HG02571 (cell line): ENCODE results near the gene IL22.

Experiments
- ATAC-seq: cut with Tn5 transposase; IDR thresholded peaks from one replicate; pipeline ENCODE4 v1.9.1; 2021; ENCODE audit warnings: mild to moderate bottlenecking, moderate library complexity; ENCODE audit not compliant: unreplicated experiment

IL22 gene

DNA sequence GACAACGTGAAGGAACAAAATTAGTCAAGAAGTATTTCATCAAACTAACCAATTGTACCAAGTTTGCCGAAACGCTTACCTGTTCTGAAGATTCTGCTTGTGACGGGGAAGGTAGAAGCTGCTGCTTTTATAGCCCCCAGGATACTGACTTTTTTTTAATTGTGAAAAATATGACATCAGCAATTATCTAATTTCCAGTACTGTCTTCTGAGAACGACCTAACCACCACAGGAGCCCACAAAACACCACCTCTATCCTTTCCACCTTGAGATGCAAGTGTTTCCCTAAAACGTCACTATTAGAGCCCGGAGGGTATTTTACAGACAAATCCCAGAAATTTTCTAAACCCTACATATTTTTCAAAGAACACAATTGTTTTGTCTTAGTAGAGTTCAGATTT is at the start of gene IL22:
TSS of gene IL22 (minus strand) at position 101 of the 400 bp plus-strand sequence. CDS start 156 bp downstream, outside the sequence.
- ATAC-seq = no peak

- no peak for ATAC-seq
Measured at GRCh38 chr12:68297929-68298328, 44.5 kb upstream of the IL22 start.

GRCh38 chr12:68294251-68294650 is 40.8 kb upstream of the IL22 start:
- no peak for ATAC-seq

- ATAC-seq = no peak
Measured at GRCh38 chr12:68293347-68293746, 39.9 kb upstream of the IL22 start.

DNA sequence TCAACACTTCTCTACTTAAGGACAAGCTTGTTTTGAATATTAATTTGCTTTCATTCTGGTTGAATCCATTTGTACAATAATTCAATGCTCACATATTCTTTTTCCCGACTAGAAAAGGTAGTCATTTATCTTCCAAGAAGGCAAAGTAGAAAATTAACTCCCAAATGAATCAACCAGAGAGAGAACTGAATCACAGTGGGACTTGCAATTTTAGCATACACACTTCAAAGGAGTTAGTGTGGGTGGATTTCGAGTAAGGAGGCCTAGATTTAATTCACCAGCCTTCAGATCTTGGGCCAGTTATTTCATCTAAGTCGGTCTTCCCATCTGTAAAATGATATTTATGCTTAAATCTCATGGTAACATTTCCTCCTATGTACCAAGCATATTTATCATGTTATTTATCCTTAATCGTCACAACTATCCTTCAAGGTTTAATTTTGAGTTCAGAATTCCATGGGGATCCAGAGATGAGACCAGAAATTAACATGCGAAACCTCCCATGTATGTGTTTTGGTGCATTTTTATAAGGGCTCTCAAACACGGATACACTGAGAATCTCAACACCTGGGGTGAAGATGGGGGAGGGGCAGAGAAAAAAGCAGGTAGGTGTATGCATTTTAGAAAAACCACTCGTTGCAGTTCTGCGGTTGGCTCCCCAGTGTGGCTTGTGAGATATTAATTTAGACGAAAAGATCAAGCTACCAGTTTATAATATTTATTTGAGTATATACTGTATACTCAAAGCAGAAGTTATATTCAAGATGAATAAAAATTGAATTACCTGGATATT is 38.9 kb upstream of the IL22 start:
- no peak for ATAC-seq

- ATAC-seq = no peak
Measured at GRCh38 chr12:68291396-68292036, 38.1 kb upstream of the IL22 start.

DNA sequence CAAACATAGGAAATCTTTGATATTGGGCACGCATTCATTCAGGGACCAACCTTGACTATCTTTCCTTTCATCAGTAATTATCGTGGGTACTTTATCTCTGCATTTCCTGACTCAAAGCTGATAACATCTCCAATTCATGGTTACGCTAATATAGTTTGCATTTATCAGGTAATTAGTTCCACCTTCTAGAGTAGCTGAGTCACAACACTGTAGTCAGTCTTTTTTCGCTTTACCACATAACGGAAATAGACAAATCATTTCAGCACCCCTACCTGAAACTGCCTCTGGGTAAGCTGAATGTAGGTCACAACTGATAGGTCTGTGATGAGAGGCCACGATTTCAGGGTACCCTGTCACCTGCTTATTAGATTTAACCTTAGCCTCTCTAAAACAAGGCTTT is 36.7 kb upstream of the IL22 start:
- ATAC-seq = peak; percentile 99

GRCh38 chr12:68287106-68287505 is 33.7 kb upstream of the IL22 start:
- ATAC-seq = no peak

DNA sequence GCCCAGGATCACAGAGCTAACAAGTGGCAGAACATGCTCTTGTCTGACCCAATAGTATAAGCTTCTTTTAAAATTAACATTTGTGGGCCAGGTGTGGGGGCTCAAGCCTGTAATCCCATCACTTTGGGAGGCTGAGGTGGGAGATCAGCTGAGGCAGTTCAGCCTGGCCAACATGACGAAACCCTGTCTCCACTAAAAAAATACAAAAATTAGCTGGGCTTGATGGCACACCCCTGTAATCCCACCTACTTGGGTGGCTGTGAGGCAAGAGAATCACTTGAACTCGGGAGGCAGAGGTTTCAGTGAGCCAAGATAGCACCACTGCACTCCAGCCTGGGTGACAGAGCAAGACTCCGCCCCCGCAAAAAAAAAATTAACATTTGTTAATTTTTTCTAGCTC is 33.0 kb upstream of the IL22 start:
- ATAC-seq = no peak

GRCh38 chr12:68285541-68285940 is 32.1 kb upstream of the IL22 start:
- ATAC-seq = no peak

DNA sequence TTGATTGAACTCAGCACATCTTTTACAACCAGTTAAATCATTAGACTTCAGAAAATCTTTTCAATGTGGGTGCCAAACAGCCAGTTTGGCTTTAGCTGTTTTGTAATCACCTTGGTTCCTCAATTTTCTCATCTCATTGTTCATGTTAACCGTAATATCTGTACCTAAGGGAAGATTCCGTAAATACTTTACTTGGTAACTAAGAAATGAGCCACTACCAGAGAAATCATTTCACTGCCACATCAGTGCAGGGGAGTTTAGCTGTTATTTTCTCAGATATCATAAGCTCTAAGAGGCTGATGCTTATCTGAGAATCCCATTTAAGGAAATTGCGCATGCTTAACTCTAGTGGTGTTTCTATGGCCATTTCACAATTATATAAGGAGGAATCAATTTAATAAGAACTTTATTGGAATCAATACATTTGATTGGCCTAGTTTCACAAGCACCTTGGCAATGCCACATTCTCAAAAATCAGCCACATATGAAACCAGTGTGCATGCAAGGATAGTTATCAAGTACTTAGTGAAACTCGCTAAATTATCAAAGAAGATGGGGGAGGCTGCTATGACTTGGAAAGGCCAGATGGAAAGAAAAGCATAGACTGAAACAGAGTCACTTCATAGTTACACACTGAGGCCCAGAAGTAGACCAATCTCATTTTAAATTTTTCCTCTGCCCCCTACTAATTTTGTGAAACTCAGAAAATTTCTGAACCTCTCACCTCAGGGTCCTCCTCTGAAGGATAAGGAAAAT is 28.1 kb upstream of the IL22 start:
- ATAC-seq = no peak

- ATAC-seq = no peak
Measured at GRCh38 chr12:68280240-68280639, 26.8 kb upstream of the IL22 start.

- ATAC-seq = no peak
Measured at GRCh38 chr12:68279227-68280054, 26.0 kb upstream of the IL22 start.

DNA sequence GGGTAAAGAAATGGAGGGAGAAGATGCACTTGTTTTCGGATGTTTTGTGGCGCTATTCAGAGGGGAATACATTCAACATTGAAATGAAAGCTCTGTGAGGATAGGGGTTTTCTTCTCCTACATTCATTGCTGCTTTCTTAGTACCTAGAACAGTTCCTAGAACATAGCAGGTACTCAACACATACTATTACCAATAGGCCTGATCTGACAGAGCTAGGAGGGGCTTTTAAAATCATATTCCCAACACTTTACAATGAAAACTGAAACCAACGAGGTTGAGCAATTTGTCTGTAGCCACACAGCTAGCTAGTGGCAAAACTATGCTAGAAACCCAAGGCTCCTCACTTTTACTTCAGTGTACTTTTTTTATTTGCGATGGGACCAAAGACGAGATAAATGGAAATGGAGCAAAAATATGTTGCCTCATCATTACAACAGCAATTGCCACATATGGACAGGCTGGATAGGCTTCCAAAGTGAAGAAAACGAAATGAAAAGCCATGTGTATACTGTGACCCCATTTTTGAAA is 23.1 kb upstream of the IL22 start:
- no peak for ATAC-seq

GRCh38 chr12:68272732-68273131 is 19.3 kb upstream of the IL22 start:
- no peak for ATAC-seq

- no peak for ATAC-seq
Measured at GRCh38 chr12:68271346-68271745, 17.9 kb upstream of the IL22 start.

DNA sequence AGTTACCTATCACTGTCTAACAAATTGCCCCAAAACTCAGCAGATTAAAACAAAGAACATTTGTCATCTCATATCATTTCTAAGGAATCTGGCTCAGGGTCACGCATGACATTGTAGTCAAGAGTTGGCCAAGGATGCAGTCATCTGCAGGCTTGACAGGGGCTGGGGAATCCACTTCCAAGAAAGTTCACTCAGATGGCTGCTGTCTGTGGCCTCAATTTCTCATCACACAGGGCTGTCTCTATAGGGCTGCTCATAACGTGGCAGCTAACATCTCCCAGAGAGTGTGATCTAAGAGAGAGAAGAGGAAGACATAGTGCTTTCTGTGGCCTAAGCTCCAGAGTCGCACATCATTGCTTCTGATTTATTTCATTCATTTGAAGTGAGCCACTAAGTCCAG is 17.0 kb upstream of the IL22 start:
- no peak for ATAC-seq

- ATAC-seq = no peak
Measured at GRCh38 chr12:68269779-68270178, 16.4 kb upstream of the IL22 start.

- no peak for ATAC-seq
Measured at GRCh38 chr12:68268967-68269366, 15.6 kb upstream of the IL22 start.

GRCh38 chr12:68267892-68268396 is 14.5 kb upstream of the IL22 start:
- ATAC-seq = no peak
